GM21825 (cell line): Measurements from ENCODE around the gene ZNF547.

Experiments used
- ATAC-seq: cut with Tn5 transposase; IDR thresholded peaks from one replicate; pipeline ENCODE4 v1.9.1; 2021; ENCODE audit warnings: mild to moderate bottlenecking, moderate library complexity; ENCODE audit not compliant: unreplicated experiment

ZNF547 gene

GRCh38 chr19:57362997-57363687, at the start of gene ZNF547, which contains the start of gene TRAPPC2B:
TSS of gene ZNF547 (plus strand) at chr19:57363551. CDS start at chr19:57368556, 5,005 bp downstream.
TSS of gene TRAPPC2B (plus strand) at chr19:57363551. CDS start at chr19:57364834, 1,283 bp downstream.
- peak; percentile 91 for ATAC-seq

- no peak for ATAC-seq
Measured at GRCh38 chr19:57314146-57314545, 49.2 kb upstream of the ZNF547 start.

- no peak for ATAC-seq
Measured at GRCh38 chr19:57317503-57317902, 45.8 kb upstream of the ZNF547 start.

GRCh38 chr19:57319869-57320179, 43.5 kb upstream of the ZNF547 start:
- no peak for ATAC-seq

GRCh38 chr19:57320180-57321084, 42.9 kb upstream of the ZNF547 start, which contains the start of gene ZNF543:
TSS of gene ZNF543 (plus strand) at chr19:57320472. CDS start at chr19:57320854, 382 bp downstream.
- peak; percentile 93 for ATAC-seq

GRCh38 chr19:57321116-57321515, 42.2 kb upstream of the ZNF547 start:
- no peak for ATAC-seq

GRCh38 chr19:57321751-57322150, 41.6 kb upstream of the ZNF547 start:
- ATAC-seq, result no peak

- no peak for ATAC-seq
Measured at GRCh38 chr19:57324992-57325391, 38.4 kb upstream of the ZNF547 start.

GRCh38 chr19:57327993-57328392, 35.4 kb upstream of the ZNF547 start:
- ATAC-seq, result no peak

GRCh38 chr19:57334191-57334590, 29.2 kb upstream of the ZNF547 start:
- ATAC-seq, result no peak

GRCh38 chr19:57338877-57339276, 24.5 kb upstream of the ZNF547 start:
- ATAC-seq, result no peak

GRCh38 chr19:57342582-57342981, 20.8 kb upstream of the ZNF547 start:
- ATAC-seq, result no peak

- no peak for ATAC-seq
Measured at GRCh38 chr19:57348136-57348535, 15.2 kb upstream of the ZNF547 start.

- ATAC-seq, result peak; percentile 92
Measured at GRCh38 chr19:57350877-57351805, 12.2 kb upstream of the ZNF547 start, which contains the start of gene ZNF304. TSS of gene ZNF304 (plus strand) at chr19:57351271. CDS start at chr19:57351665, 394 bp downstream.

GRCh38 chr19:57351867-57352266, 11.5 kb upstream of the ZNF547 start:
- no peak for ATAC-seq

- ATAC-seq, result no peak
Measured at GRCh38 chr19:57355916-57356315, 7.4 kb upstream of the ZNF547 start.

- ATAC-seq, result no peak
Measured at GRCh38 chr19:57357406-57357805, 5.9 kb upstream of the ZNF547 start.

- no peak for ATAC-seq
Measured at GRCh38 chr19:57359300-57359699, 4.1 kb upstream of the ZNF547 start.

GRCh38 chr19:57362419-57362818, 932 bp upstream of the ZNF547 start:
- no peak for ATAC-seq

- no peak for ATAC-seq
Measured at GRCh38 chr19:57363688-57364181, 384 bp downstream of the ZNF547 start.

- ATAC-seq, result no peak
Measured at GRCh38 chr19:57366776-57367175, 3.4 kb downstream of the ZNF547 start.
